OCI-LY7 (cell line): ENCODE data around the gene TEKT5. TPM values are rescaled to one million over a fixed set of nuclear protein-coding genes. Genes with fewer than 3 reads are reported as not detected.

Source experiments
- BruUV-seq: library from RNA; stranded (reverse); fragments of 400-500 nt; replicated peaks from 2 replicates; lab custom pipeline; 2021; lab: Mats Ljungman, UMichigan
- CTCF ChIA-PET: fragments of 300-600 bp; sonication (Branson Sonifier 250); formaldehyde crosslinking; loops from one replicate; lab custom pipeline; 2022; ENCODE audit warnings: antibody characterized with exemption; ENCODE audit not compliant: unreplicated experiment; lab: Charles Lee
- POLR2A ChIA-PET: fragments of 300-600 bp; sonication (Branson Sonifier 250); formaldehyde crosslinking; loops from one replicate; lab custom pipeline; 2022; ENCODE audit warnings: antibody characterized with exemption; lab: Charles Lee
- DNase-seq: peaks from one replicate; pipeline ENCODE4 v3.0.0-alpha.2; 2015; ENCODE audit warnings: low spot score
- H2AFZ ChIP-seq: fragments of 200-600 bp; sonication (generic), shearing (Covaris generic); 2 replicates; pipeline ENCODE4 v1.6.1; 2014; ENCODE audit warnings: mild to moderate bottlenecking, antibody characterized with exemption, low read length, moderate library complexity
- H3K27ac ChIP-seq: fragments of 200-600 bp; sonication (generic); 2 replicates; pipeline ENCODE4 v1.5.1; 2014; ENCODE audit warnings: mixed run types, low read depth, mild to moderate bottlenecking, moderate library complexity, low read length, inconsistent platforms; ENCODE audit not compliant: poor library complexity, severe bottlenecking
- H3K36me3 ChIP-seq: fragments of 200-600 bp; sonication (generic); 2 replicates; pipeline ENCODE4 v1.6.1; 2014; ENCODE audit warnings: mild to moderate bottlenecking, antibody characterized with exemption, low read length, moderate library complexity, mixed read lengths; ENCODE audit not compliant: insufficient read depth
- H3K4me1 ChIP-seq: fragments of 200-600 bp; sonication (generic); 2 replicates; pipeline ENCODE4 v1.5.1; 2014; ENCODE audit warnings: mild to moderate bottlenecking, low read length; ENCODE audit not compliant: insufficient read depth, poor library complexity, severe bottlenecking
- H3K4me2 ChIP-seq: fragments of 200-600 bp; sonication (generic); 2 replicates; pipeline ENCODE4 v1.6.1; 2014; ENCODE audit warnings: mild to moderate bottlenecking, low read length
- H3K4me3 ChIP-seq: fragments of 200-600 bp; sonication (generic); 2 replicates; pipeline ENCODE4 v1.5.1; 2014; ENCODE audit warnings: mild to moderate bottlenecking, low read depth, low read length; ENCODE audit not compliant: poor library complexity, severe bottlenecking
- H3K79me2 ChIP-seq: fragments of 200-600 bp; sonication (generic); 2 replicates; pipeline ENCODE4 v1.6.1; 2016; ENCODE audit warnings: low read depth, mild to moderate bottlenecking, low read length, moderate library complexity, mixed read lengths; ENCODE audit not compliant: insufficient read depth
- H3K9me2 ChIP-seq: fragments of 200-600 bp; sonication (generic); 2 replicates; pipeline ENCODE4 v1.6.1; 2016; ENCODE audit warnings: mild to moderate bottlenecking, low read length, mixed read lengths; ENCODE audit not compliant: insufficient read depth
- H3K9me3 ChIP-seq: fragments of 200-600 bp; sonication (generic); 2 replicates; pipeline ENCODE4 v1.6.1; 2014; ENCODE audit warnings: mild to moderate bottlenecking, mixed run types, low read length, mixed read lengths
- H4K20me1 ChIP-seq: fragments of 200-600 bp; sonication (generic); 2 replicates; pipeline ENCODE4 v1.6.1; 2014; ENCODE audit warnings: mild to moderate bottlenecking, antibody characterized with exemption, low read length, moderate library complexity, mixed read lengths; ENCODE audit not compliant: insufficient read depth
- EZH2phosphoT487 ChIP-seq: fragments of 200-600 bp; sonication (generic); IDR thresholded peaks from 2 replicates; pipeline ENCODE4 v1.6.1; 2018; ENCODE audit warnings: low read depth, borderline replicate concordance, mild to moderate bottlenecking, mixed run types, antibody characterized with exemption, low read length, moderate library complexity, mixed read lengths
- intact Hi-C: fragments of 100-400 bp; cut with micrococcal nuclease; formaldehyde crosslinking; loops from one replicate; pipeline ENCODE4 v1.10.0; 2022; ENCODE audit not compliant: unreplicated experiment
- total RNA-seq, 2 experiments: library from RNA; depleted of rRNA in 1 of 2; stranded (reverse); fragments of >200 nt in 1 of 2; shearing (Covaris generic) in 1 of 2; gene quantifications; 2 replicates each; pipeline ENCODE4 v1.2.3, GENCODE V29; 2014 to 2022
- TF ChIP-seq, protein P1 (sequence below): fragments of 200-600 bp; sonication (generic); conservative IDR thresholded peaks from 2 replicates; pipeline ENCODE4 v1.5.1; 2014; ENCODE audit warnings: mild to moderate bottlenecking, antibody characterized with exemption, low read length, moderate library complexity, mixed read lengths

The TEKT5 gene
- total RNA-seq, 2 experiments from 2014 or later: 0.32 to 0.74 TPM

DNA sequence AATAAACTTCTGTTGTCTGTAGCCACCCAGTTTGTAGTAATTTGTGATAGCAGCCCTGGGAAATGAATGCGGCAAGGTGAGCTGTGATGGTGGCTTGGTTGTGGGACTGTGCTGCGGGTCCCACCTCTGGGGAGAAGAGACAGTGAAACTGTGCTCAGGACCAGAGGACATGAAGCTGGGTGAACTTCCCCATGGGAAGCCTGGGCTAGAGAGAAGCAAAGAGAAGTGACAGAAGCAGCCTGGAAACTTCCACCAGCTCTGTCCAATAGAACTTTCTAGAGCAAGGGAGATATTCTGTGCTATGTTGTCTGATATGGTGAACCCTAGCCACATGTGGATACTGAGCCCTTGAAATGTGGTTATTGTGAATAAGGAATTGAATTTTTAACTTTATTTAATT lies 62.8 kb downstream of the TEKT5 start:
- TF ChIP-seq EZH2phosphoT487: no peak
- TF ChIP-seq, protein P1, sequence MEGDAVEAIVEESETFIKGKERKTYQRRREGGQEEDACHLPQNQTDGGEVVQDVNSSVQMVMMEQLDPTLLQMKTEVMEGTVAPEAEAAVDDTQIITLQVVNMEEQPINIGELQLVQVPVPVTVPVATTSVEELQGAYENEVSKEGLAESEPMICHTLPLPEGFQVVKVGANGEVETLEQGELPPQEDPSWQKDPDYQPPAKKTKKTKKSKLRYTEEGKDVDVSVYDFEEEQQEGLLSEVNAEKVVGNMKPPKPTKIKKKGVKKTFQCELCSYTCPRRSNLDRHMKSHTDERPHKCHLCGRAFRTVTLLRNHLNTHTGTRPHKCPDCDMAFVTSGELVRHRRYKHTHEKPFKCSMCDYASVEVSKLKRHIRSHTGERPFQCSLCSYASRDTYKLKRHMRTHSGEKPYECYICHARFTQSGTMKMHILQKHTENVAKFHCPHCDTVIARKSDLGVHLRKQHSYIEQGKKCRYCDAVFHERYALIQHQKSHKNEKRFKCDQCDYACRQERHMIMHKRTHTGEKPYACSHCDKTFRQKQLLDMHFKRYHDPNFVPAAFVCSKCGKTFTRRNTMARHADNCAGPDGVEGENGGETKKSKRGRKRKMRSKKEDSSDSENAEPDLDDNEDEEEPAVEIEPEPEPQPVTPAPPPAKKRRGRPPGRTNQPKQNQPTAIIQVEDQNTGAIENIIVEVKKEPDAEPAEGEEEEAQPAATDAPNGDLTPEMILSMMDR: no peak
- ChIA-PET POLR2A (no interaction called here), CTCF (no interaction called here)
- Histone ChIP-seq H3K4me3 (no peak overlapping the region), H3K9me2 (no peaks in the 10 kb centered on the region), H3K36me3 (no peaks in the 10 kb centered on the region), H3K4me2 (no peak overlapping the region), H4K20me1 (no peaks in the 10 kb centered on the region), H3K9me3 (no peaks in the 10 kb centered on the region), H3K27ac (no peak overlapping the region), H3K4me1 (no peaks in the 10 kb centered on the region), H3K79me2 (no peaks in the 10 kb centered on the region), H2AFZ (no peak overlapping the region)
- no peak for DNase-seq
- intact Hi-C loops: no loop called here
- no TSS peak for BruUV-seq

GRCh38 chr16:10629592-10629963 lies 65.2 kb downstream of the TEKT5 start:
- no peak overlapping the region for H2AFZ ChIP-seq
- intact Hi-C loops: no loop called here
- POLR2A ChIA-PET: interaction anchor here (0.6 kb wide), 1 partner anchor 1395 kb away, joined by 4 read pairs; no protein-coding TSS in a partner anchor

More at GRCh38 chr16:10629592-10629963, 65.2 kb downstream of the TEKT5 start:
- Histone ChIP-seq H3K9me2 (no peaks in the 10 kb centered on the region), H3K4me2 (no peak overlapping the region), H3K79me2 (no peaks in the 10 kb centered on the region), H3K4me3 (no peak overlapping the region), H3K36me3 (no peaks in the 10 kb centered on the region), H3K9me3 (no peaks in the 10 kb centered on the region), H3K27ac (no peak overlapping the region), H4K20me1 (no peaks in the 10 kb centered on the region), H3K4me1 (no peaks in the 10 kb centered on the region)
- no TSS peak for BruUV-seq
- CTCF ChIA-PET: no interaction called here
- DNase-seq: no peak
- TF ChIP-seq EZH2phosphoT487: no peak
- TF ChIP-seq, protein P1: no peak
